ENCODE results near the gene ZNF157. TPM values are rescaled to one million over a fixed set of nuclear protein-coding genes. Genes with fewer than 3 reads are reported as not detected.
"Not testable (repeated sequence)": the region's sequence is repeated elsewhere in the genome, so short reads cannot be mapped to it uniquely, and the experiment has no call there.

The ZNF157 gene
- total RNA-seq (not detected), polyA plus RNA-seq (under 1 TPM in 2 of 3 donors, not detected in 1; 0.07 to 0.17 TPM)
- long read RNA-seq, donor 1 = 0 reads
- long read RNA-seq, donor 2 = 0 reads

DNA sequence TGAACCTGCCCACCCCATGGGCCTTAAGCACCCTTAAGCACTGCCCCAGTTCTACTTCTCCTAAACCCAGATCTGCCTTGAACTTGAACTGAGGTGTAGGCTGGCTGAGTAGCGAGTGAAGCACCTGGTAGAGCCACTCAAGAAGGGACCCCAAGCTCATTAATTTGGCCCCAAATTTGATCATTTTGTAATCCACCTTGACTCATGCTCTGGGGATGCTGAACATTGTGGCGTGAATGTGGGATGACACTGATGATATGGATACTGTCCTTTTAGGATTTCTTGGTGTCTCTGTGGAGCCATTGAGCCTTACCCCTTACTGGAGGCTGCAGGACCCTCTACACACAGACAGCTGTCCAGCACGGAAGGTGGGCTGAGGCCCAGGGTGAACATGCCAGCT, at the start of gene ZNF157:
TSS of gene ZNF157 (plus strand) at position 301 of the 400 bp plus-strand sequence. CDS start at position 392, 91 bp downstream.
- no peak for ATAC-seq
- intact Hi-C loops (cut with DNase I) = no loop called here
- Histone ChIP-seq H3K27me3 (ENCODE audit: insufficient read depth in 3 of 3, low read length in 2 of 3) (no peaks in the 10 kb centered on the region), H3K27ac (no peak within 1 kb of the TSS), H3K9me3 (no peaks in the 10 kb centered on the region), H3K4me3 (no peak within 1 kb of the TSS), H3K4me1 (no peaks in the 10 kb centered on the region), H3K36me3 (ENCODE audit: insufficient read depth in 1 of 2, low read depth in 1 of 2) (no peaks in the 10 kb centered on the region)
- TF ChIP-seq, protein P1, sequence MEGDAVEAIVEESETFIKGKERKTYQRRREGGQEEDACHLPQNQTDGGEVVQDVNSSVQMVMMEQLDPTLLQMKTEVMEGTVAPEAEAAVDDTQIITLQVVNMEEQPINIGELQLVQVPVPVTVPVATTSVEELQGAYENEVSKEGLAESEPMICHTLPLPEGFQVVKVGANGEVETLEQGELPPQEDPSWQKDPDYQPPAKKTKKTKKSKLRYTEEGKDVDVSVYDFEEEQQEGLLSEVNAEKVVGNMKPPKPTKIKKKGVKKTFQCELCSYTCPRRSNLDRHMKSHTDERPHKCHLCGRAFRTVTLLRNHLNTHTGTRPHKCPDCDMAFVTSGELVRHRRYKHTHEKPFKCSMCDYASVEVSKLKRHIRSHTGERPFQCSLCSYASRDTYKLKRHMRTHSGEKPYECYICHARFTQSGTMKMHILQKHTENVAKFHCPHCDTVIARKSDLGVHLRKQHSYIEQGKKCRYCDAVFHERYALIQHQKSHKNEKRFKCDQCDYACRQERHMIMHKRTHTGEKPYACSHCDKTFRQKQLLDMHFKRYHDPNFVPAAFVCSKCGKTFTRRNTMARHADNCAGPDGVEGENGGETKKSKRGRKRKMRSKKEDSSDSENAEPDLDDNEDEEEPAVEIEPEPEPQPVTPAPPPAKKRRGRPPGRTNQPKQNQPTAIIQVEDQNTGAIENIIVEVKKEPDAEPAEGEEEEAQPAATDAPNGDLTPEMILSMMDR (IDR thresholded peaks at IDR 0.05) = no peak
- 64 to 92% (median 89%) methylated on average over 3 of the region's 3 CpGs for WGBS, 3 donors
- no peak for DNase-seq

- H3K27ac ChIP-seq = no peak overlapping the region
- WGBS, 3 donors = 22 to 31% (median 26%) methylated on average over 15 to 19 of the region's 19 CpGs
Observed at GRCh38 chrX:47321386-47321785, 49.0 kb upstream of the ZNF157 start.

DNA sequence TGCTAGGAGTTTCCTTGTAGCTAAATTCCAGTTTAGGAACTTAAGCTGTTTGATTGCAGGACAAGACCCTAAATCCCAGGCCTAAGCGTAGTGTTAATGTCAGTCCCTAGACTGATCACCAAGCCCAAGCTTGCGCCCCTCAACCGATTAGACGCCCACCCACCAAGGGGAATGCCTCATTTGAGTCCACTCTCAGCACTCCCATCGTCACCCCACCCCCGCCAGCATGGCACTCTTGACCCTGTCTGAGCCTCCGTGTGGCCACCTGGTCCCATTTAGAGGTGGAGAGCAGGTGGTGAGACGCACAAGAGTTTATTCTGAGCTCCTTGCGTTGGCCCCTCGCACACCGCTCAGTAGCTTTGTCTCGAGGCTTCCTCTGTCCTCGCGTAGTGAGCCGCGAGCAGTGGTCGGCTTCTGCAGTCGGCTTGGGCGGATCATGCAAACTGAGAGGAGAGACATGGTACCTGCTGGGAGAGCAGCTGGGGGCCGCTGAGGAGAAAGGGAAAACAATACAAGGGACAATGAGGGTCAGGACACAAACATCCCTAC, 48.5 kb upstream of the ZNF157 start:
- intact Hi-C loops (cut with DNase I) = no loop called here
- peaks cover 0 to 15% (median 0%) of the 10 kb centered on the region in 3 donors for H3K27me3 ChIP-seq (ENCODE audit: insufficient read depth in 3 of 3, low read length in 2 of 3)
- ATAC-seq (no peak), DNase-seq (no peak)
- no peaks in the 10 kb centered on the region for H3K36me3 ChIP-seq (ENCODE audit: insufficient read depth in 1 of 2, low read depth in 1 of 2)
- no peak overlapping the region for H3K27ac ChIP-seq
- TF ChIP-seq, protein P1 (IDR thresholded peaks at IDR 0.05) = no peak
- no peak overlapping the region for H3K4me3 ChIP-seq
- 77 to 81% (median 80%) methylated on average over 17 to 20 of the region's 20 CpGs for WGBS, 3 donors
- H3K4me1 ChIP-seq = no peaks in the 10 kb centered on the region
- no peaks in the 10 kb centered on the region for H3K9me3 ChIP-seq

More at GRCh38 chrX:47321386-47321785, 49.0 kb upstream of the ZNF157 start:
- TF ChIP-seq, protein P1 (IDR thresholded peaks at IDR 0.05) = no peak
- no peaks in the 10 kb centered on the region for H3K4me1 ChIP-seq
- H3K9me3 ChIP-seq = no peaks in the 10 kb centered on the region
- ATAC-seq (peak in 3 of 4 donors; percentile 57 to 78 (median 67)), DNase-seq (peak; percentile 57 to 66)
- H3K4me3 ChIP-seq = no peak overlapping the region
- peaks cover 0 to 19% (median 0%) of the 10 kb centered on the region in 3 donors for H3K27me3 ChIP-seq (ENCODE audit: insufficient read depth in 3 of 3, low read length in 2 of 3)
- intact Hi-C loops (cut with DNase I) = no loop called here
- H3K36me3 ChIP-seq (ENCODE audit: insufficient read depth in 1 of 2, low read depth in 1 of 2) = no peaks in the 10 kb centered on the region

DNA sequence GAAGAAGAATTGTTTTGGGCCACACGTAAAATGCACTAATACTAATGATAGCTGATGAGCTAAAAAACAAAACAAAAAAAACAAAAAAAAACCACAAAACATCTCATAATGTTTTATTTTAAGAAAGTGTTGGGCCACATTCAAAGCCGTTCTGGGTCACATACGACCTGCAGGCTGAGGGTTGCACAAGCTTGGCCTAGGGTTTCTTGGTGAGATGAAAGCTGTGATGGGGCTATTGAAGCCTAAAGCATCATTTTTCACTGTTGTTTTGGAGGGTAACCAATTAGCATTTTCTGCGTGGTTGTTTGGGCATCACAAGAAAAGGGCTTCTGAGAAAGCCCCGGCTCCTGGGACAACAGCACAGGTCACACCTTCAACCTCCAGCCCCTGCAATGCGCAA, 42.5 kb upstream of the ZNF157 start:
- WGBS, 3 donors = 75 to 89% (median 76%) methylated on average over 6 of the region's 6 CpGs
- no peak for ATAC-seq

DNA sequence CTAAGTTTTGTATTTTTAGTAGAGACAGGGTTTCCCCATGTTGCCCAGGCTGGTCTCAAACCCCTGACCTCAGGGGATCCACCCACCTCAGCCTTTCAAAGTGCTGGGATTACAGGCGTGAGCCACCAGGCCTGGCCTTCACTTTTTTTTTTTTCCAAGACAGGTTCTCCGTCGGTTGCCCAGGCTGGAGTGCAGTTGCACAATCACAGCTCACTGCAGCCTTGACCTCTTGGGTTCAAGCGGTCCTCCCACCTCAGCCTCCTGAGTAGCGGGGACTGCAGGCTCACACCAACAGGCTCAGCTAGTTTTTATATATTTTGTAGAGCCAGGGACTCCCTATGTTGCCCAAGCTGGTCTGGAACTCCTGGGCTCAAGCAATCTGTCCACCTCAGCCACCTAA, 37.6 kb upstream of the ZNF157 start:
- not testable (repeated sequence) for ATAC-seq, DNase-seq
- WGBS, 3 donors = 84 to 94% (median 86%) methylated on average over 2 to 5 of the region's 5 CpGs

More for the DNA sequence above, 42.5 kb upstream of the ZNF157 start:
- Histone ChIP-seq H3K9me3 (no peaks in the 10 kb centered on the region), H3K27me3 (ENCODE audit: insufficient read depth in 3 of 3, low read length in 2 of 3) (peaks cover 0 to 5% (median 0%) of the 10 kb centered on the region in 3 donors), H3K4me3 (no peak overlapping the region), H3K36me3 (ENCODE audit: insufficient read depth in 1 of 2, low read depth in 1 of 2) (no peaks in the 10 kb centered on the region), H3K27ac (no peak overlapping the region), H3K4me1 (no peaks in the 10 kb centered on the region)
- TF ChIP-seq, protein P1 (IDR thresholded peaks at IDR 0.05) = no peak
- intact Hi-C loops (cut with DNase I) = no loop called here
- no peak for DNase-seq

More for the DNA sequence above, 37.6 kb upstream of the ZNF157 start:
- intact Hi-C loops (cut with DNase I); H3K27me3 ChIP-seq (ENCODE audit: insufficient read depth in 3 of 3, low read length in 2 of 3); H3K27ac ChIP-seq; H3K4me1 ChIP-seq; H3K4me3 ChIP-seq; H3K9me3 ChIP-seq; H3K36me3 ChIP-seq (ENCODE audit: insufficient read depth in 1 of 2, low read depth in 1 of 2): not testable (repeated sequence)

All from psoas muscle (tissue), 8 donors.